Gastrocnemius medialis (tissue), 4 donors: Measurements from ENCODE around the gene FYB1.

Experiments used
- POLR2A ChIP-seq, 2 donors: fragments of 450-650 bp; IDR thresholded peaks; one replicate each; pipeline ENCODE4 v1.6.1; 2017; ENCODE audit warnings: antibody characterized with exemption in 2 of 2, mild to moderate bottlenecking in 2 of 2, moderate library complexity in 2 of 2
- TF ChIP-seq, protein P1 (sequence below), 5 experiments: fragments of 450-650 bp in 3 of 5; fragments of 200-600 bp in 2 of 5; sonication (generic) in 2 of 5; IDR thresholded peaks in 4 of 5; conservative IDR thresholded peaks in 1 of 5; 1 replicate in 4 of 5; 2 replicates in 1 of 5; pipeline ENCODE4 v1.5.1; 2016 to 2019; ENCODE audit warnings: antibody characterized with exemption in 5 of 5, mild to moderate bottlenecking in 3 of 5, moderate library complexity in 3 of 5

DNA sequence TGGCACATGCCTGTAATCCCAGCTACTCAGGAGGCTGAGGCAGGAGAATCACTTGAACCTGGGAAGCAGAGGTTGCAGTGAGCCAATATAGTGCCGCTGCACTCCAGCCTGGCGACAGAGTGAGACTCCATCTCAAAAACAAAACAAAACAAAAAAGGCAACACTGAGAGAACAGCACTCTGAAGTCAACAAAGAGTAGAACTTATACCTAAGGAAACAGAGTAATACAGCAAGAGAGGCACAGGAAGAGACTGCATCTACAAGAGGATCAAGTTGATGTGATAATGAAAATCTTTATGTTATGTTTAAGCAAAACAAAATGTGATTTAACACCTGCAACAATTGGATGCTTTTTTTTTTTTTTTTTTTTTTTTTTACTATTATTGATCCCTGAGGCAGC is 33.1 kb downstream of the FYB1 start:
- TF ChIP-seq POLR2A (IDR thresholded peaks at IDR 0.05): no peak
- TF ChIP-seq, protein P1, sequence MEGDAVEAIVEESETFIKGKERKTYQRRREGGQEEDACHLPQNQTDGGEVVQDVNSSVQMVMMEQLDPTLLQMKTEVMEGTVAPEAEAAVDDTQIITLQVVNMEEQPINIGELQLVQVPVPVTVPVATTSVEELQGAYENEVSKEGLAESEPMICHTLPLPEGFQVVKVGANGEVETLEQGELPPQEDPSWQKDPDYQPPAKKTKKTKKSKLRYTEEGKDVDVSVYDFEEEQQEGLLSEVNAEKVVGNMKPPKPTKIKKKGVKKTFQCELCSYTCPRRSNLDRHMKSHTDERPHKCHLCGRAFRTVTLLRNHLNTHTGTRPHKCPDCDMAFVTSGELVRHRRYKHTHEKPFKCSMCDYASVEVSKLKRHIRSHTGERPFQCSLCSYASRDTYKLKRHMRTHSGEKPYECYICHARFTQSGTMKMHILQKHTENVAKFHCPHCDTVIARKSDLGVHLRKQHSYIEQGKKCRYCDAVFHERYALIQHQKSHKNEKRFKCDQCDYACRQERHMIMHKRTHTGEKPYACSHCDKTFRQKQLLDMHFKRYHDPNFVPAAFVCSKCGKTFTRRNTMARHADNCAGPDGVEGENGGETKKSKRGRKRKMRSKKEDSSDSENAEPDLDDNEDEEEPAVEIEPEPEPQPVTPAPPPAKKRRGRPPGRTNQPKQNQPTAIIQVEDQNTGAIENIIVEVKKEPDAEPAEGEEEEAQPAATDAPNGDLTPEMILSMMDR (IDR thresholded peaks at IDR 0.05 in 4 of 5, conservative IDR thresholded peaks at IDR 0.05 in 1 of 5): no peak
